GM23338 (cell line): ENCODE data around the gene CCR8. TPM values are rescaled to one million over a fixed set of nuclear protein-coding genes. Genes with fewer than 3 reads are reported as not detected.

Experiments used
- ATAC-seq: fragments of 200-7000 bp; cut with Tn5 transposase; 3 replicates; pipeline ENCODE4 v1.9.1; 2020
- DNase-seq: peaks from one replicate; pipeline ENCODE4 v3.0.0-alpha.2; 2015; ENCODE audit warnings: low spot score
- H2AFZ ChIP-seq: fragments of 200-600 bp; sonication (generic); 2 replicates; pipeline ENCODE4 v1.8.0; 2016; ENCODE audit warnings: antibody characterized with exemption, mild to moderate bottlenecking, moderate library complexity
- H3F3A ChIP-seq: fragments of 200-600 bp; sonication (generic); replicated peaks from 2 replicates; pipeline ENCODE4 v1.8.0; 2017; ENCODE audit warnings: antibody characterized with exemption, mixed run types, low read depth
- H3K27ac ChIP-seq: fragments of 200-600 bp; sonication (generic); 2 replicates; pipeline ENCODE4 v1.6.1; 2016; ENCODE audit warnings: low read depth
- H3K27me3 ChIP-seq: fragments of 200-600 bp; sonication (generic); 2 replicates; pipeline ENCODE4 v1.8.0; 2016; ENCODE audit warnings: mild to moderate bottlenecking, mixed run types, moderate library complexity; ENCODE audit not compliant: insufficient read depth
- H3K36me3 ChIP-seq: fragments of 200-600 bp; sonication (generic); 2 replicates; pipeline ENCODE4 v1.8.0; 2016; ENCODE audit warnings: mild to moderate bottlenecking; ENCODE audit not compliant: insufficient read depth
- H3K4me1 ChIP-seq: fragments of 200-600 bp; sonication (generic); 2 replicates; pipeline ENCODE4 v1.8.0; 2016; ENCODE audit warnings: mild to moderate bottlenecking, moderate library complexity; ENCODE audit not compliant: insufficient read depth
- H3K4me2 ChIP-seq: fragments of 200-600 bp; sonication (generic); 2 replicates; pipeline ENCODE4 v1.7.1; 2017; ENCODE audit warnings: mixed run types
- H3K4me3 ChIP-seq: fragments of 200-600 bp; sonication (generic); 2 replicates; pipeline ENCODE4 v1.6.1; 2016; ENCODE audit warnings: mixed run types
- H3K79me2 ChIP-seq: fragments of 200-600 bp; sonication (generic); replicated peaks from 2 replicates; pipeline ENCODE4 v1.8.0; 2017; ENCODE audit warnings: mild to moderate bottlenecking; ENCODE audit not compliant: insufficient read depth
- H3K9me2 ChIP-seq: fragments of 200-600 bp; sonication (generic); 2 replicates; pipeline ENCODE4 v1.8.0; 2017; ENCODE audit not compliant: insufficient read depth
- H4K20me1 ChIP-seq: fragments of 200-600 bp; sonication (generic); replicated peaks from 2 replicates; pipeline ENCODE4 v1.8.0; 2017; ENCODE audit warnings: mild to moderate bottlenecking; ENCODE audit not compliant: insufficient read depth
- H3K27ac Mint-ChIP-seq: 2 replicates; pipeline ENCODE4 v1.8.0; 2020; ENCODE audit warnings: inconsistent platforms, mild to moderate bottlenecking, moderate library complexity, mixed read lengths
- H3K27me3 Mint-ChIP-seq: 3 replicates; pipeline ENCODE4 v1.8.0; 2022; ENCODE audit warnings: low read depth, mild to moderate bottlenecking, moderate library complexity, mixed read lengths, inconsistent platforms; ENCODE audit not compliant: insufficient read depth, poor library complexity
- H3K36me3 Mint-ChIP-seq: 3 replicates; pipeline ENCODE4 v1.8.0; 2021; ENCODE audit warnings: low read depth, mild to moderate bottlenecking, inconsistent platforms, moderate library complexity, mixed read lengths
- H3K4me1 Mint-ChIP-seq: 3 replicates; pipeline ENCODE4 v1.8.0; 2020; ENCODE audit warnings: mild to moderate bottlenecking, inconsistent platforms, mixed read lengths
- H3K4me3 Mint-ChIP-seq: 3 replicates; pipeline ENCODE4 v1.8.0; 2021; ENCODE audit warnings: moderate library complexity, mild to moderate bottlenecking, inconsistent platforms, mixed read lengths
- H3K9me3 Mint-ChIP-seq: 3 replicates; pipeline ENCODE4 v1.8.0; 2020; ENCODE audit warnings: moderate library complexity, mild to moderate bottlenecking, inconsistent platforms, mixed read lengths
- CREB1 ChIP-seq: fragments of 250-450 bp; sonication (Bioruptor Pico); IDR thresholded peaks from 2 replicates; pipeline ENCODE4 v1.5.0; 2020; ENCODE audit warnings: low read depth, mild to moderate bottlenecking, moderate library complexity
- CTCF ChIP-seq, 2 experiments: fragments of 200-600 bp in 1 of 2; sonication (generic) in 1 of 2; conservative IDR thresholded peaks; 2 replicates each; pipeline versions ENCODE4 v1.5.1 to v1.6.1; 2016 to 2017; ENCODE audit warnings: antibody characterized with exemption in 2 of 2, low read depth in 2 of 2, mild to moderate bottlenecking in 2 of 2, moderate library complexity in 1 of 2
- POLR2AphosphoS5 ChIP-seq: IDR thresholded peaks from 2 replicates; pipeline ENCODE4 v1.6.1; 2016; ENCODE audit warnings: antibody characterized with exemption, low read depth
- REST ChIP-seq: IDR thresholded peaks from one replicate; pipeline ENCODE4 v1.6.1; 2018; ENCODE audit warnings: antibody characterized with exemption; ENCODE audit not compliant: unreplicated experiment
- STAT1 ChIP-seq: IDR thresholded peaks from one replicate; pipeline ENCODE4 v1.6.1; 2016; ENCODE audit warnings: antibody characterized with exemption; ENCODE audit not compliant: unreplicated experiment
- ZNF114 ChIP-seq: fragments of 250-450 bp; sonication (Bioruptor Pico); IDR thresholded peaks from 2 replicates; pipeline ENCODE4 v1.5.0; 2020; ENCODE audit warnings: mild to moderate bottlenecking, moderate library complexity
- ZNF331 ChIP-seq: fragments of 250-450 bp; sonication (Bioruptor Pico); IDR thresholded peaks from 2 replicates; pipeline ENCODE4 v1.5.0; 2020; ENCODE audit warnings: low read depth, mild to moderate bottlenecking, moderate library complexity
- polyA plus RNA-seq: library from polyadenylated mRNA; unstranded; fragments of >200 nt; fragmentation: Nextera tagmentation; extraction: Ambion mirVana; gene quantifications from 2 replicates; pipeline ENCODE4 v1.2.1, GENCODE V29; 2016
- total RNA-seq: library from RNA; depleted of rRNA; stranded (reverse); fragments of >200 nt; shearing (Covaris generic); gene quantifications from 2 replicates; pipeline ENCODE4 v1.2.3, GENCODE V29; 2014

The CCR8 gene
- total and polyA plus RNA-seq, 2 experiments from 2014 or later: 0.55 TPM; not detected in 1

GRCh38 chr3:39284457-39284881, 45.0 kb upstream of the CCR8 start:
- peaks cover 8% of the 10 kb centered on the region for H3K4me1 Mint-ChIP-seq
- H3K27me3 Mint-ChIP-seq: peaks cover 4% of the 10 kb centered on the region
- DNase-seq (no peak), ATAC-seq (no peak)
- H3K27ac Mint-ChIP-seq: no peak overlapping the region
- H3K4me2 ChIP-seq: no peak overlapping the region
- no peaks in the 10 kb centered on the region for H3K27me3 ChIP-seq
- H3K4me3 ChIP-seq: no peak overlapping the region
- H3K4me1 ChIP-seq: no peaks in the 10 kb centered on the region
- peak overlapping the region; percentile 76 for H2AFZ ChIP-seq
- TF ChIP-seq STAT1: no peak
- no peak for TF ChIP-seq REST
- no peak for TF ChIP-seq CREB1 (CRISPR knock-in tag)
- TF ChIP-seq POLR2AphosphoS5: no peak
- TF ChIP-seq ZNF114 (CRISPR knock-in tag): no peak
- TF ChIP-seq ZNF331 (CRISPR knock-in tag): no peak
- no peak overlapping the region for H3K4me3 Mint-ChIP-seq
- no peaks in the 10 kb centered on the region for H4K20me1 ChIP-seq
- H3K9me2 ChIP-seq: no peaks in the 10 kb centered on the region
- no peaks in the 10 kb centered on the region for H3F3A ChIP-seq
- no peak overlapping the region for H3K27ac ChIP-seq
- no peaks in the 10 kb centered on the region for H3K36me3 ChIP-seq
- H3K36me3 Mint-ChIP-seq: no peaks in the 10 kb centered on the region
- no peaks in the 10 kb centered on the region for H3K79me2 ChIP-seq
- no peaks in the 10 kb centered on the region for H3K9me3 Mint-ChIP-seq

GRCh38 chr3:39285332-39285731, 44.2 kb upstream of the CCR8 start:
- Mint-ChIP-seq H3K36me3 (no peaks in the 10 kb centered on the region), H3K27ac (no peak overlapping the region), H3K4me3 (no peak overlapping the region), H3K27me3 (peaks cover 2% of the 10 kb centered on the region), H3K9me3 (no peaks in the 10 kb centered on the region), H3K4me1 (peaks cover 6% of the 10 kb centered on the region)
- TF ChIP-seq STAT1 (no peak), CTCF (conservative IDR thresholded peaks at IDR 0.05; ENCODE audit: low read depth in 2 of 2) (no peak), REST (no peak), CREB1 (CRISPR knock-in tag) (no peak), POLR2AphosphoS5 (no peak)
- no peak overlapping the region for H3K4me3 ChIP-seq
- ATAC-seq (no peak), DNase-seq (no peak)
- H3F3A ChIP-seq: no peaks in the 10 kb centered on the region
- no peak overlapping the region for H3K4me2 ChIP-seq
- no peaks in the 10 kb centered on the region for H4K20me1 ChIP-seq
- no peak overlapping the region for H3K27ac ChIP-seq
- no peaks in the 10 kb centered on the region for H3K9me2 ChIP-seq
- no peaks in the 10 kb centered on the region for H3K36me3 ChIP-seq
- H3K27me3 ChIP-seq: no peaks in the 10 kb centered on the region
- H3K4me1 ChIP-seq: no peaks in the 10 kb centered on the region
- H3K79me2 ChIP-seq: no peaks in the 10 kb centered on the region
- H2AFZ ChIP-seq: no peak overlapping the region
